ENCODE data around the gene TTBK1. TPM values are rescaled to one million over a fixed set of nuclear protein-coding genes. Genes with fewer than 3 reads are reported as not detected.

TTBK1 gene
- total RNA-seq, 1 donor from 2014 or later = under 0.01 TPM

- H3K4me3 ChIP-seq (ENCODE audit: low read depth, low read length) = no peak overlapping the region
- no peak for TF ChIP-seq CTCF (conservative IDR thresholded peaks at IDR 0.05; ENCODE audit: low read depth, low read length)
- DNase-seq (ENCODE audit: low read depth) = no peak
Measured at GRCh38 chr6:43280234-43280633, 37.0 kb downstream of the TTBK1 start.

- no peak for TF ChIP-seq CTCF (conservative IDR thresholded peaks at IDR 0.05; ENCODE audit: low read depth, low read length)
- DNase-seq (ENCODE audit: low read depth) = no peak
- no peak overlapping the region for H3K4me3 ChIP-seq (ENCODE audit: low read depth, low read length)
Measured at GRCh38 chr6:43282060-43282459, 38.8 kb downstream of the TTBK1 start.

GRCh38 chr6:43282636-43283513 is 39.6 kb downstream of the TTBK1 start:
- no peak for DNase-seq (ENCODE audit: low read depth)
- TF ChIP-seq CTCF (conservative IDR thresholded peaks at IDR 0.05; ENCODE audit: low read depth, low read length) = no peak
- no peak overlapping the region for H3K4me3 ChIP-seq (ENCODE audit: low read depth, low read length)

GRCh38 chr6:43283514-43283901 is 40.2 kb downstream of the TTBK1 start:
- TF ChIP-seq CTCF (conservative IDR thresholded peaks at IDR 0.05; ENCODE audit: low read depth, low read length) = no peak
- no peak for DNase-seq (ENCODE audit: low read depth)
- H3K4me3 ChIP-seq (ENCODE audit: low read depth, low read length) = no peak overlapping the region

- TF ChIP-seq CTCF (conservative IDR thresholded peaks at IDR 0.05; ENCODE audit: low read depth, low read length) = no peak
Measured at GRCh38 chr6:43283905-43284304, 40.6 kb downstream of the TTBK1 start.

GRCh38 chr6:43284991-43285781 is 41.9 kb downstream of the TTBK1 start:
- no peak overlapping the region for H3K4me3 ChIP-seq (ENCODE audit: low read depth, low read length)
- TF ChIP-seq CTCF (conservative IDR thresholded peaks at IDR 0.05; ENCODE audit: low read depth, low read length) = no peak
- DNase-seq (ENCODE audit: low read depth) = no peak

More at GRCh38 chr6:43283905-43284304, 40.6 kb downstream of the TTBK1 start:
- no peak overlapping the region for H3K4me3 ChIP-seq (ENCODE audit: low read depth, low read length)
- no peak for DNase-seq (ENCODE audit: low read depth)

Data from epithelial cell of proximal tubule (primary cell).